GM18511 (cell line): Measurements from ENCODE around the gene MECP2.

ENCODE experiments used
- ATAC-seq: cut with Tn5 transposase; IDR thresholded peaks from one replicate; pipeline ENCODE4 v1.9.1; 2021; ENCODE audit warnings: mild to moderate bottlenecking, moderate library complexity; ENCODE audit not compliant: unreplicated experiment

Gene MECP2

DNA sequence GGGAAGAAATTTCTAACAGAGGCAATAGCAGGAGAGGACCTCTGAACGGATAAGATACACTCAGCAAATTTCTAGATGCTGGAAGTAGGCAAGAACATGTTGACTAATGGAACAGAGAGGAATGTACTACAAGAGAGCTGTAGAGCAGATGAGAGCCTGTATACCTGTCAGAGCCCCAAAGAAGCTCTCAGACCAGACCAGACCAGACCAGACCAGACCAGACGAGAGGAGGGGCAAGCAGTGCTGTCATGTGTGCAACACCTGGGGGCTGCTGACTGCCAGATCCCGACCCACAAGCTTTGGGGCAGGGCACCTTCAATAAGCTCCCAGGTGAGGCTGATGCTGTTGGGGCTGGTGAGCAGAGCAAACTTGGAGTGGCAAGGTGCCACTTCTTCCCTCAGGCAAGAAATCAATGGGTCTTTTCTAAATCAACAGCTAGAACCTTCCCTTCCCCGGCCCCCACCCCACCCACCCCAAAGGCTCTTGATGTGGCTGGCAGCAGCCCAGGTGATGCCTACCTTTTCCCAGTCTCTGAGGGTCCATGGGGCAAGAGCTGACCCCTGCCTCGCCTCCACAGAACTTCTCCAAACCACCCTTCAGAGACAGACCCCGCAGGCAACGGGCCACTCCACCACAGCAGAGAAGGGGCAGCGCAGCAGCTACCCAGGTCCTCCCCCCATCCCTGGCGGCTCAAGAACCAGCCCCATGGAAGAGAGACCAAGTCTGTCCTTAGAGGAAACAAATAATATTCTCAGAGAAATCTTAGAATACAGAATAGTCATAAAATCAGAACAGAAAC lies 32.7 kb downstream of the MECP2 start:
- no peak for ATAC-seq

GRCh38 chrX:154063234-154063633 lies 34.3 kb downstream of the MECP2 start:
- no peak for ATAC-seq

- ATAC-seq, result no peak
These were observed 35.7 kb downstream of the MECP2 start for GRCh38 chrX:154061801-154062200.

DNA sequence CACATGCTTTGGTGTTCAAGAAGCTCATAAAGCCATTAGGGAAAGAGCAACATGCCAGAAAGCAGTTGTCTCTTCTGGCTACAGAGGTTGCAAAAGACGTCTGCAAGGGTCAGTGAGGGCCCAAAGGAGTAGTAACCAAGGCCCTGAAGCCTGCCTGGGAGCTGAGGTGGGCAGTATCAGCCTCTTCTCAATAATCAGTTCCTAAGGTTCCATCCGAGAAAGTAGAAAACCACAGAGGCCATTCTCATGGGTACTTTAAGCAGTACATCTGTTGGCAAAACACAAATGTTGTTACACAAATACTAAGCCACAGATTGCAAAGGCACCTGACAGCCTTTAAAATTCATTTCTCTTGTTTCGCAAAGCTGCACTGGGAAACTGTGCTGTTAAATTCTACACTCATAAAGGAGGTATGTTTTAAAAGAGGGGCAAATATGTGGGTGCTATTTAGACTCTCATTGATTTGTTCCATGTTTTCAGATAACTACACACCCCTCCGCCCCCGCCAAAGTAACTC lies 37.7 kb downstream of the MECP2 start:
- no peak for ATAC-seq

GRCh38 chrX:154059231-154059630 lies 38.3 kb downstream of the MECP2 start:
- no peak for ATAC-seq

- no peak for ATAC-seq
These were observed 39.1 kb downstream of the MECP2 start for GRCh38 chrX:154058214-154058997.

DNA sequence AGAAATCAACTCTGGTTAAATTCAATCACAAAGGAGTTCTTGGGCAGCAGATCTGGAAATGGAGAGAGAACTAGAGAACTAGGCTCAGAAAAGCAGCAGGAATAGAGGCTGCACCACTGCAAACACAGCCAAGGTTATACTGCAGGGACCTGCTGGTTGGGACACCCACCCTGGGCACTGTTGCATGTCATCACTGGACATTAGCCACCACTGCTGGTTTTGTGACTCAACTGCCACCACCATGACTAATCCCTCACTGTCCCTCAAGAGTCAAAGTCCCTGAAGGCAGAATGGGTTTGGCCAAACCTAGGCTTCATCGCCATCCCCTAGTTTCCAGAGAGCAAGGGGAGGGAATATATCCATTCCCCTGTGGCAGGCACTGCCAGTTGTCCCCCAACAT lies 39.7 kb downstream of the MECP2 start:
- no peak for ATAC-seq

GRCh38 chrX:154056770-154057241 lies 40.7 kb downstream of the MECP2 start:
- no peak for ATAC-seq

- peak; percentile 54 for ATAC-seq
These were observed 46.2 kb downstream of the MECP2 start for GRCh38 chrX:154051201-154051810.

GRCh38 chrX:154050113-154050495 lies 47.4 kb downstream of the MECP2 start:
- ATAC-seq, result no peak

GRCh38 chrX:154049209-154050112 lies 48.1 kb downstream of the MECP2 start:
- ATAC-seq, result no peak

DNA sequence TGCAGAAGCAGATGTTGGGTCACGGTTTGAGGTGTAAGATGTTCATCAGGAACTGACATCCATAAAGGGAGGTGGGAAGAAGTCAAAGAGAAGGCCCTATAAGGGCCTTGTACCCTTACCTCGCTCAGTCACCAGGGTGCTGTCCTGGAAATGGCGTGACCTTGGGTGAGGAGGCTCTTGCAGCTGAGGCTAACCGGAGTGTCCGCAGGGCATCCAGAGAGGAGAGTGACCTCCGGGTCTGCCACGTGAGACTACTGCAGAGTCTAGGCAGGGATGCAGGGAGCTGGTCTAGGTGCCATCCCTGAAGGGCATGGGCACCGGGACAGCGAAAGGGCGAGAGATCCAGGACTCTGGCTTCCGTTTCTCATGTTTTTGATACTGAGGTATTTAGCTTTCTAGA lies 49.1 kb downstream of the MECP2 start:
- no peak for ATAC-seq

DNA sequence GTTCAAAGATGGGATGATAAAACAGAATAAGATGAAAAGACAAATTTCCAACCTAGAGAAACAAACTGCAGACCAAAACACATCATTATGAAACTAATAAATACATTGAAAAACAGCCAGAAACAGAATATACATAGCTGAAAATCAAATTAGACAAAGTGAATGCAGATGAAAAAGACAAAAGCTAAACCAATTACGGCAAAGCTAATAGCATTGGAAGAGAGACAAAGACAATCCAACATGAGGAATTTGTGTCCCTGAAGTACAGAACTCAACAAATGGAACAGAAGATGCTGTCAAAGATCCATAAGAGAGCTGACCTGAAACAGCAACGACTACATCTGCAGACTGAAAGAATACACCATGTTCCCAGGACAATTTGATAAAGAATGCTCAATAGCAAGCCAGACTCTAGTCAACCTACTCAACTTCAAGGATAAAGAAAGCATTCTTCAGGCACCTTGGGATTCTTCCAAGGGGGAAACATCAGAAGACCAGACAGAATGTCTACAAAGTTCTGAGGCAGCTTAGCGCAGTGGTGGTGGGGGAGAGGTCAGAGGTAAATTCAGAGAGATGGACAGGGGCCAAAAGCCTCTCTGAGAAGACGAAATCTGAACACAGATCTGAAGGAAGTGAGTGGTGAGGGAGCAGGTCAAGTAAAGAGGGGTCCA lies 50.4 kb downstream of the MECP2 start:
- ATAC-seq, result no peak

DNA sequence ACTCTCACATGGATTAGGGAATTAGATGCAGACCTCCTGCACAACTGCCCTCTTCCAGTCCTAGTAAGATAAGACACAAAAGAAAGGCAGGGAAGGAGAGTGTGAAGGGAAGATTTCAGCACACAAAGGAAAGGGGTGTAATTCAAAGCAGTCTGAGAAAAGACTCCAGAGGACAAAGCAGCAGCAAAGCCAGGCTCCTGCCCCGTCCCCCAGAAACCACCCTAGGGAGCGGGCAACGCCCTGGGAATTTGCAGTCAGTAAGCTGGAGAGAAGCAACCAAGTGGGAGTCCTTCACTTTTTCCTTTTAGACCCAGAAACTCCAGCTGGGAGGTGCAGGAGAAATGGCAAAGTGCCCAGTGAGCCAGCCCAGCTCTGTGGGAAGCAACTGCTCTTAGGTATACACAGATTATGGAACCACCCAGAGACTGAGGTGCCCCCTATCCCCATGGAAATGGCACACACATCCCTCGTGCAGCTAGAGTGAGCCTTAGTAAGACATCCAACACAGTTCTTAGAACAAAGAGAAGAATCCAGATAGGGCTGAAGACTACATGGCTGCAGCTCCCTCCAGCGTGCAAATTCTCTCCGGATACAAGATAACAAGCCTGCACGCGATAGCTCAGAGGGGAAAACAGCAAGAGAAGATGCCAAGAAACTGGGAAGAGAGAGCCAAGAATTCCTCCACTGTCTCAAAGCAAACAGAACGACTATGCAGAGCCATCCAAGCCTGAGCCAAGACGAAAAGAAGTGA lies 51.3 kb downstream of the MECP2 start:
- no peak for ATAC-seq

DNA sequence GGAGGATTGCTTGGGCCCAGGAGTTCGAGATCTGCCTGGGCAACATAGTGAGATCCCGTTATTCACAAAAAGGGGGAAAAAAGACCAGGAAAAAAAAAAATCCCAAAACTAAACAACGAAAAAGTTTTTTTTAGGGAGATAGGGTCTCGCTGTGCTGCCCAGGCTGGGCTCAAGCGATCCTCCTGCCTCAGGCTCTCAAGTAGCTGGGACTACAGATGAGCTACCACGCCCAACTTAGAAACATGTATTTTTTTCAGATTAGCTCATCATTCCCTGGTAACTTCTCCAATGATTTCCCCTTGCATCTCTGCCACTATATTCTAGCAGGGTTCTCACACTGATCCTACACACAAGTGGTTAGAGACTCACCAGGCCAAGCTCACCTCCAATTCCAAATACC lies 53.4 kb downstream of the MECP2 start:
- no peak for ATAC-seq

DNA sequence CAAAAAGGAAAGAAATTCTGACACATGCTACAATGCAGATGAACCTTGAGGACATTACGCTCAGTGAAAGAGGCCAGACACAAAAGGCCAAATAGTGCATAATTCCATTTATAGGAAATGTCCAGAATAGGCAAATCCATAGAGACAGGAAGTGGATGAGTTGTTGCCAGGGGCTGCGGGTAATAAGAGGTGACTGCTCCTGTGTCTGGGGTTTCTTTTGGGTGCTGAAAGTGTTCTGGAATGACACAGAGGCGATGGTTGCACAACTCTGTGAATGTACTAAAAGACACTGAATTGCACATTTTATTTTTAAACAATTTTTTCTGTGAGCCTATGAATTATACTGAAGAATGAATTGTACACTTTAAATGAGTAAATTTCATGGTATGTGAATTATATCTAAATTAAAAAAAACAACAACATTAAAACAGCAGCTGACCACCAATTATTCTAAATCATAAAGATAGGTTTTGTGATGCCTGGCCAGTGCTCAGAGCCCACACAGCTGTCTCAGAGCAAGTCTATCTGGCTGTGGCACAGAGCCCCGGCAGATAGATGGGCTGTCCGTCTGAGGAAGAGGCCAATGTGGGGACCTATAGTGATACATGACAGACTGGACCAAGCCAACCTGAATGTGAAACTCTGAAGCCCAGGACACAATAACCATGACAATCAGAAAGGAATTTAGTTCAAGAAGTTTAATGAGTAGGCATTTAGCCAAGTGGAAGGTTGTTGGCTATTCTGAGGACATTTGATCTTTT lies 54.3 kb downstream of the MECP2 start:
- ATAC-seq, result no peak

DNA sequence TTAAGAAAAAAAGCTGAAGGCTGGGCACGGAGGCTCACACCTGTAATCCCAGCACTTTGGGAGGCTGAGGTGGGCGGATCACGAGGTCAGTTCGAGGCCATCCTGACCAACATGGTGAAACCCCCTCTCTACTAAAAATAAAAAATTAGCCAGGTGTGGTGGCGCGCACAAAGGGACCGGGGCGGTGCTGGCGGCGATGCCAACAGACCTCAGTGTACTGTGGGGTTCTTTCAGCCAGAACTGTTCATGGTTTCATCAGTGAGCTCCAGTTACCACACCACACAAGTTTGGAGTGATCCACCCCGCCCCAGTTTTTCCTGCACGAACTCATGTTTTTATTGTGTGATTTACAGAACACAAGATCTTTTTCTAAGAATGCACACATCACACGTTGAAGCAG lies 56.7 kb downstream of the MECP2 start:
- ATAC-seq, result no peak

- no peak for ATAC-seq
These were observed 57.2 kb downstream of the MECP2 start for GRCh38 chrX:154040307-154040756.
